HG03342 (cell line): Measurements from ENCODE around the gene JARID2.

Source experiments
- ATAC-seq: cut with Tn5 transposase; IDR thresholded peaks from one replicate; pipeline ENCODE4 v1.9.1; 2021; ENCODE audit warnings: mild to moderate bottlenecking, moderate library complexity; ENCODE audit not compliant: unreplicated experiment

Gene JARID2

DNA sequence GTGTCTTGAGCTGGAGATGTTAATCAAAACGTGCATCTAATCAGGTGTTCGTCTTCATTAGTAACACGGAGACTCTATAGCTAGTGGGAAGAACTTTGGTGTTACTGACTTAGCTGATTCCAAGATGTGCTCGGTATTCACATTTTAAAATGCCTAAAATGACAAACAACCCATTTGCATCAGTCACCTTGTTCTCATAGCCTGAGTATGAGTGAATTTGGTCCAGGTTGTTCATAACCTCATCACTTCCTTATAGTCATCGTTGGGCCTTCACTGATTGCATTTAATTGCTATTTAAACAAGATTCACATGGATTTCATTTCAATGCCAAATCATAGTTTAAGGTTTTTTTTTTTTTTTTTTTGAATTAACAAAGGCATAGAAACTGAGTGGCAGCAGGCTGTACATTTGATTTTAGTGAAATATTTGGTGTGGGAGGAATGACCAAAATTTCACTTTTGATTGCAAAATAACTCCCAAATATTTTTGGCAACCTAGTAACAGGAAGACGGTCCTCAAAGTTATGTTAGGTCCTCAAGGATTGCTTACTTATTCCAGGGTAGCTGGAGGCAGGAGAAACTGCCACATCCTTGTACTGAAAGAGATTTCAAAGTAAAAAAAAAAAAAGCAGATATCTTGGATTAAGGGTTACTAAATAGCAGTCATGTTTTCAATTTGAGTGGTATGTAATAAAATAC, 104.7 kb downstream of the JARID2 start:
- ATAC-seq = no peak

DNA sequence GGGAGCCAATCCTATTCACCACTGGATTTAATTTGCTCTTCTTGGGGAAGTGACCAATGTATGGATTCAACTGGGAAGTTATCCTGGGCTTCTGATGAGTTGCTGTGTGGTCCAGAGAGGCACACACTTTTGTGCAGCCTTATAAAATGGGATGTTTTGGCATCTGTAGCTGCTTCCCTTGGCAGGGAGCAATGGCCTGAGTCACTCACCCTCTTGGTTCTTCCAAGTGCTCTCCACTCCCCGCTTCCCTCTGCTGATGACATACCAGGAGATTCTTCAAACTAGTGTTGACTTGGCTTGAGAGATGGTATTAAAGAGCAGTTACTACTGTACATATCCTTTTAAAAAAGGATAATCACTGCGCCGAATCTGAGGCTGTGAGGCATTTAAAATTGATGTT, 105.8 kb downstream of the JARID2 start:
- no peak for ATAC-seq

DNA sequence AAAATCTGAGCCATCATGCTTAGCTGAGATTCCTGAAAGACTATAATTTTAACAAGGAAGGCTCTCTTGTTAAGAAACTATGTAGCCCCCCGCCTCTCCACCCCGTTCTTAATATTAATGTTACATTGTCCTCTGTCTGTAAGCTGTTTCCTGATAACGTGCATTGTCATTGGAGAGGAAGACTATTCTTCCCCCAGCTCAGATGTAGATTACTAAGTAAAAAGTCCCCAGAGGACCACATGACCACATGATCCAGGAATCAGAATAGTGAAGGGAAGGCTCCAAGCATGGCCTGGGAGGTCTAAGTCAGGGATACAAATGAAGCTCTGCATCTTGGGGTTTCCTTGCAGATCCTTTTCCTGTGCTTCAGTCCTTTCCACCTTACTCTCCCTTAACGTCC, 106.4 kb downstream of the JARID2 start:
- no peak for ATAC-seq

DNA sequence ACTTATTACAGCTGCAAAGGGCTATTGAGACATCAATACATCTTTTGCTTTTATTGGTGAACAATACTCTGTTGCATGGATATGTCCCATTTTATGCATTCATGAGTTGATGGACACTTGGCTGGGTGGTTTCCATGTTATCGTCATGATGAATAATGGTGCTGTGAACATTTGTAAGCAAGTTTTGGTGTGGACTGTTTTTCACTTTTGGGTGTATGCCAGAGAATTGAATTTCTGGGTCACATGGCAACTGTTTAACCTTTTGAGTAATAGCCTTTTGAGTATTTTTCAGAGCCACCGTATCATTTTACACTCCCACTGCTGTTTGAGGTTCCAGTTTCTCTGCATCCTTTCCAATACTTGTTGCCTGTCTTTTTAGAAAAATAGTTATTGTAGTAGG, 107.0 kb downstream of the JARID2 start:
- ATAC-seq = no peak

DNA sequence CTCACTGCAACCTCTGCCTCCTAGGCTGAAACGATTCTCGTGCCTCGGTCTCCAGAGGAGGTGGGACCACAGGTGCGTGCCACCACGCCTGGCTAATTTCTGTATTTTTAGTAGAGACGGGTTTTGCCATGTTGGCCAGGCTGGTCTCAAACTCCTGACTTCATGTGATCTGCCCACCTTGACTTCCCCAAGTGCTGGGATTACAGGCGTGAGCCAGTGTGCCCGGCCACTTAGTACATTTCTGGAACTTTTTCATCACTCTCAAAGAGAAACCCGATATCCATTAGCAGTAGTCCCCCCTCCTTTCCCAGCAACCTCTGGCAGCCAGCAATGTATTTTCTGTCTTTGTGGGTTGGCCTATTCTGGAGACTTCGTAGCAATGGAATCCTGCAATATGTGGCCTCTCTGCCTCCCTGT, 109.8 kb downstream of the JARID2 start:
- no peak for ATAC-seq

DNA sequence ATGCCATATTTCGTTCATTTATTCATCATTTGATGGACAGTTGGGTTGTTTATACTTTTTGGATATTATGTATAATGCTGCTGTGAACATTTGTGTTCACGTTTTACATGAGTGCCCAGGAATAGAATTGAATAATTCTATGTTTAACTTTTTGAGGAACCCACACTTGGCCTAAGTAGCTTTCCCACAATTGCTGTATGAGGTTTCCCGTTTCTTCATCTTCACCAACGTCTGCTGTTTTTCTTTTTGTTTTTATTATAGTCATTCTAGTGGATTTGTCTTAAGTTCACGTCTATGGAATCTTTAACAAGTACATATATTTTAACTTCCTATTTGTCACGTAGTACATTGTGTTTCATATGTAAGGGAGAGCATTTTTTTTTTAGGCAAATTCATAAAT, 110.3 kb downstream of the JARID2 start:
- no peak for ATAC-seq

DNA sequence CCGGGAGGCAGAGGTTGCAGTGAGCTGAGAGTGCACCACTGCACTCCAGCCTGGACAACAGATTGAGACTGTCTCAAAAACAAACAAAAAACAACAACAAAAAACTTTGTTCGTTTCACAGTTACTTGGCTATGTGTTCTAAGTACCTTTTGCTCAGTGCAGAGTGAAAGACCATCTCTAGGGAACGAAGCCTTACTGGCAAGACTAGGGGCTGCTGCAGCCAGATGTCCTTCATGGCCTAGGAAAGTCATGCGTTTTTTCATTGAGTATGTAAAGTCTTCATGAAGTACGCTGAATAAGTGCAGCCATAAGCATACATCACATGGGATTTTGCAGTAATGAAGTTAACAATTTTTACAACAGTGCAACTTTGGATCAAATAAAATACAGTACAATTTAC, 111.1 kb downstream of the JARID2 start:
- no peak for ATAC-seq

DNA sequence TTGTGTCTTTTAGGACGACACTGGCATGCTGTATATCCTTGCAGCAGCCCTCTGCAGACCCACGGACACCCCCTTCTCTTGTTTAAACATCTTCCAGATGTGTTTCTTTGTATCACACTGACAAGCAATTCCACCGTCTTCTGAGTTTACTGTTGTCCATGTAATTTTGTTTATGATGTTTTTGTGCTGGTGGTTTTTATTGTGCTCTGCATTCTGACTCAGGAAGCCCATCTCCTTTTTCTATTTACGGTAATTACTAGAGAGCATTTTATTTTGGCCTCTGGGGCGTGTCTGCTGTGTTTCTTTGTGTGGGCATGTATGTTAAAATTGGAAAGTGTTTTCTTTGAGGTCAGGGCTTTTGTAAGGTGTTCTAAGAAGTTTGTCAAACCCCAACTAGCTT, 111.9 kb downstream of the JARID2 start:
- no peak for ATAC-seq

DNA sequence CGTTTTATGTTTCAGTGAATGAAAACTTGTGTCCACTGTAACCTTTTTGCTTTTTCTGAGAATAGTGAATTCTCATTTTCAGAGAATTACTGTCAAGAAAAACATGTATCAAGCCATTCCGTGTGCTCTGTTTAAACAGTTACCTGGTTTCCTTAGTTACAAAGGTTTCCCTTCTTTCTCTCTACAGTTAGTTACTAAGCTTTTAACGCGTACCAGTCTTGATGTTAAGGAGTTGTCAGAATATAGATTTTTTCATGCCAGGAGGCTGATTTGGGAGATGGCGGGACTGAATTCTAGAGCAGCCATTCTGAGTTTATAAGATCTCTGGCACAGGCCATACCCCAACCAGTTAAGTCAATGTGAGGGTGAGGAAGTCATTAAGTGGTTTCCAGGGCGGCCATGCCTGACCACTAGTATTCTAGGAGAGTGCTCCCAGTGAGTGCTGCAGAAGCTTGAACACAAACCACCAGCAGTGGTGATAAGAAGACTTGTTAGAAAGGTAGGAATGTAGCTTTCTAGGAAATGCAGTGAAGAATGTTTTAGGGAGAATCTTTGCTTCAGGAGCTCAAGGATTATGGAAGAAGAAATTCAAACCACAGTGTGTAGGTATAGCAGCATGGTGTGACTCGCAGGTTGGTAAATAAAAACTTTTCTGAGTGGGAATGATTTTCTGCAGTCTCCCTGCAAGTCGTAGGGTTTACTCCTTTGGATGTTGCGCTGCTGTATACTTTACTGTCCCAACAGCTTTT, 112.9 kb downstream of the JARID2 start:
- peak; percentile 55 for ATAC-seq

DNA sequence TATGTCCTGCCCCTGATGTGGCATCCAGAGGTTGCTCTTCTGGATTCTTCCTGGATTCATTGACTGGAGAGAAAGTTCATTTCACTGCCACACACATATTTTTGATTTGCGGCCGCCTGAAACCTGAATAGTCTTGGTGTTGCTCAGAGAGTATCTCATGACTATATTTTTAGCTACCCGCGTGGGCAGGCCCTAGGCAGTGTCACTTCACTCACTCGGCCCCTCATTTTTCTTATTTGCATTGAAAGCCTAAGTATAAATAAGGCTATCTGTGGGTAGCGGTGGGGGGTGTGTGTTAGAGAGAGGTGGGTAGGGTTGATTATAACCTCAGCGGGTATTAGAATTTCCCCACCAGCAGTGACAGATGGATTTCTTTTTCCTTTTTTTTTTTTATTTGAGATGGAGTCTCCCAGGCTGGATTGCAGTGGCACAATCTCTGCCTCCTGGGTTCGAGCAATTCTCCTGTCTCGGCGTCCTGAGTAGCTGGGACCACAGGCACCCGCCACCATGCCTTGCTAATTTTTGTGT, 113.5 kb downstream of the JARID2 start:
- ATAC-seq = peak; percentile 46

DNA sequence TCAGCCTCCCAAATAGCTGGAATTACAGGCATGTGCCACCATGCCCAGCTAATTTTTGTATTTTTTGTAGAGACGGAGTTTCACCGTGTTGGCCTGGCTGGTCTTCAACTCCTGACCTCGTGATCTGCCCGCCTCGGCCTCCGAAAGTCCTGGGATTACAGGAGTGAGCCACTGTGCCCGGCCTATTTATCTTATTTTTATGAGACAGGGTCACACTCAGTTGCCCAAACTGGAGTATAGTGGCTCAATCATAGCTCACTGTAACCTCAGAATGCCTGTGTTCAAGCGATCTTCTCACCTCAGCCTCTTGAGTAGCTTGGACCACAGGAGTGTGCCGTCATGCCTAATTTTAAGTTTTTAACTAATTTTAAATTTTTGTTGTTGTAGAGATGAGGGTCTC, 114.4 kb downstream of the JARID2 start:
- no peak for ATAC-seq

DNA sequence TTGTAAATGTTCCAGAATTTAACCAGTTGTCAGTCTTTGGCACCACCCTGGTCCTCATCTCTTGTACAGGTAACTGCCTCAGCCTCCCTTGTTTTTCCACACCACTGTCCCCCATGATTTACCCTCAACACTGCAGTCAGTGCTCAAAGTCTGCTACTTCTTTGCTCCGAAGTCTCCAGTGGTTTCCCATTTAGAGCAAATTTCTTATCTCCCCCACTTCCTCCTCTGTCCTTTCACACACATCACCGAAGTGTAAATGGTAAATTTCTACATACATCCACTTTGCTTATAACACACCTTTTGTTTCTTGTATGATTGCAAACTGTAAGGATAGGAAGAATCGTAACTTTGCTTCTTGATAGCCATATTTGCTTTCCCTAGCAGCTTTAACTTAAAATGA, 115.3 kb downstream of the JARID2 start:
- ATAC-seq = no peak

DNA sequence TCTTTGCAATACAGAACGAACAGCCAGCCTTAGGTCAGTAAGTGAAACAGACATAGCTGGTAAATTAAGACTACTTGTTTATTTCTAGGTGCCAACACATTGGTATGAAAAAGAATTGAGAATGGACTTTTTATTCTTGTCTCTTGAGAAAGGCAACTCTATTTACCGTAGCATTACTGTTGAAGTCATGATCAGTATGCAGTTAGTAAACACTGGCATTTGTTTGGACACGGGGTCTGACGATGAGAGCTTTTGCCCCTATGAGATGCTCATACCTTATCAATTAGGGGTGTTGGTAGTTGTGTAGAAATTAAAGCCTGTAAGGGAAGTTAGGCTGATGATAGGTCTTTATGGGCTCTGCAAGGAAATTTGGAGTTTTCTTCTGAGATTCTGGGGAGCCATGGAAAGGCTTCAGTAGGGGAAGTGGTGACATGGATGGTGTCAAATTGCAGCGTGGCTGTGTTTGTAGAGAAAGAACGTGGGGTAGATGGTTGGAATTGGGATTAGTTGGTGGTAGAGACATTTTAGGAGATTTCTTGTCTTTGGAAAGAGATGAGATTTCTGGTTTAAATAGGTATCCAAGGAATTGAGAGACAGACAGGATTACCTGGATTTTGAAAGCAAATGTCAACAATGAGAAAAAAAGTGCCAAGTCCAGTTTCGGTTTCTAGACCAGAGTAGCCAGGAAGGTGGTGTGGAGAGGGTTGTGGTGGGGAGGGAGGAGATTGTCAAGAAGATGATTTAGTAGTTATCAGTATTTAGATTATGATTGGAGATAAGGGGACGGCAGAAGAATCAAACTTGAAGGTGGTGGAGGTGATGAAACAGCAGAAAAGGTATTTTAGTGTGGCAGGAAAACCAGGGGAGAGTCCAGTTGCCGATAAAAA, 116.6 kb downstream of the JARID2 start:
- ATAC-seq = no peak

DNA sequence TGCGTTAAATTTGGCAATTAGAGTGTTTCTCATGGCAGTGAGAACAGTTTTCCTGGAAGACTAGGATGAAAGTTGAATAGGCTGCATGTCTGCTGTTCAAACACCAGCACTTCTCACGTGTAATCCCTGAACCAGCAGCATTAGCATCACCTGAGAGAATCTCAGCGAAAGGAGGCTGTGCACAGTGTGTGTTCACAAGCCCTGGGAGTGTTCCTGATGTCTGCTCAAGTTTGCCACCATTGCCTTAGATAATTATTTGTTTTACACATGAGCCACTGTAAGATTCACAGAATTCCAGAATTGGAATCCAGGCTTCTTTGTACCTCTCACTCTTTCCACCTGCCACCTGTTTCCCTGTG, 117.3 kb downstream of the JARID2 start:
- no peak for ATAC-seq

DNA sequence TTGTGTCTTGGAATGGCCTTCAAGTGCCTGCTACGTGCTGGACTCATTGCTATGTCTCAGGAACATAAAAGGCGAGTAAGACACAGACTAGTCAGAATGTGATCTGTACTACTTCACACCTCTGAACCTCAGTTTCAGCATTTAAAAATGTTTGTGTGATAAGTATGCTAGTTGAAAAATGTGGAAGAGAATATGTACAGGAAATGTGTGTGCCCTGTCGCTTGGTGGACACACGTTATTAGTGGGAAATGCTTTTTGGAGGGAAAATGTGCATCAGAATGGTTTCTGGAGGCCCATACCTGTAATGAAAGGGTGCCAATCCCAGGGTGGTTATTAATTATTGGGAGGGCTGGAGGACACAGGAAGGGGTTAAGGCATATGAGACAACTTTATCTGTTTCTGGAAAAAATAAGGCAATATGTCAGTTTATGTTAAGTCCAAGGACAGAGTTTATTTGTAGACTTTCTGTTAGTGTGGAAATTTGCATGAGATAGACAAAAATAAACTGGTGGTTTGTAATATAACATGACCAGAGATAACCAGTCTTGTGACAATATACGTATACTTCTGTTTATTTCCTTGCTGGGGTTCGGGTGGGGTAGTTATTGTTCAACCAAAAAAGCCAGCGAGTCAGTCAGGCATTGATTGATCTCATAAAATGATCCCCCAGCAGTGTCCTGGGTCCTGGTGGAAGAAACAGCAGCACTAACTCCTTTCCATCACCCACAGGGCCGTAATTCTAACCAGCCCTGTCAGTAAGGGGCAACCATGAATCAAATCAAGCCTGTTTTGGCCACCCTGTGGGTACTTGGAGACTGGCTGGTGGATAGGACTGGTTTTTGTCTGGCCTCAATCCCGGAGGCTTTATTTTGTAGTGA, 117.9 kb downstream of the JARID2 start:
- peak; percentile 48 for ATAC-seq

DNA sequence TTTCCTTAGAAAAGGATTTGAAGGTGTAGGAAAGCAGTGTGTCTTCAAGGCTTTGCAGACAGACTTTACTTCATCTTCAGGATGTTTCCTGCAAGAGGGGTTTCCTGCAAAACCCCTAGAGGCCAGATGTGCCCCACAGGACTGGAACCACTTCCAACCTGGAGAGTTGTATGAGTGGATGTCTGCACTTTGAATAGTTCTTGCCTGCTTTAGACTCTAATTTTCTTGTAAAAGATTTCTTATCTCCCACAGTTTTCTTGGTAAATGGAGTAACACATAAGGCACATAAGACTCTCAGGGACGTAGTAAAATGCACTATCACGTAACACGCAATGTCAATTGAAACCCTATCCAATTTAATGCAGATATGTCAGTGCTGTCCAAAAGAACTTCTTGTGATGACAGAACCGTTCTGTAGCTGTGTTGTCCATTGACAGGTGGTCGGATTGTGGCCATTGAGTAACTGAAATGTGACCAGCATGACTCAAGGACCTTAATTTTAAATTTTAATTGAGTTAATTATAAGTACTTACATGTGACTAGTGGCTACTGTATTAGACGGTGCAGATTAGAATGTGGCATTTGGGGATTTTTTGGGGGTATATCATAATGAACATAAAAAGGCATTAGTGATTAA, 118.7 kb downstream of the JARID2 start:
- ATAC-seq = no peak

DNA sequence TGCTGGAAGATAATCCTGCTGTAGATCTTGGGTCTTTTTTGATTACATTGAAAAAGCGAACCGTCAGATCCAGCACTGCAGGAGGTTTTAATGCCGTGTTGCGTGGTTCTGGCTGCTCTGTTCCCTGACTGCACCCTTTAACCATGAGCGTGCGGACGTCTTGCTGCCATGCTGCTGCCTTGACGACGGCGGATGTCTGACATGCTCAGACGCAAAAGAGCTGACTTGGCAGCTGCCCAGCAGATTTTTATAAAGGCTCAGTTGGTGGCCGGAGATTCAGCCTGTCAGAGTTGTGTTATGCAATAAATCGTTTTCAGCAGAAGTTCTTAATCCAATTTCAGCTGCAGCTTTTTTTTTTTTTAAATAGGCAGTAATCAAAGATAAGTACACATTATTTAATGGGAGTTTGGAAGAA, 119.4 kb downstream of the JARID2 start:
- ATAC-seq = no peak

DNA sequence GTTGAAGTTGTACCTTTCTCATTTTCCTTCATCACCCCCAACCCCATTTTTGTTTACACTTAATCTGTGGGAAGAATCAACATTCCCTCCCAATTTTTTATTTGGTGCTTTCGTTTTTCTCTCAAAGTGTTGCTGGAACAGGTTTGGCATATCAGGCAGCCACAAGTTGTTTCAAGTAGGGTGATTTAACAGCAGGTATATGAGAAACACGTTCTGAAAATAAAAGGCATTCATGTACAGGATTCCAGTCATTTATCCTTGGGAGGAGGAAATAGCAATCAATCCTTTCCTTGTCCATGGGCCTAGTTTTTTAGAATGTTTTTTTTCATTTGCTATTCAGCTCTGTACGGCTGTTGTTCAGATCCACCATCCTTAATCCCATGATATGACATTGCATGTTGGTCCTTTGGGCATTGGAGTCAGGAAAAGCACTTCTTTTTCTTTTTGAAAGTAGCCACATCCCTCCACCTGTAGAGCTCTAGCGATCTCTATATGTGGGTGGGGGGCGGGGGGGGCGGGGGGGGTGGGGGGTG, 120.2 kb downstream of the JARID2 start:
- ATAC-seq = no peak

DNA sequence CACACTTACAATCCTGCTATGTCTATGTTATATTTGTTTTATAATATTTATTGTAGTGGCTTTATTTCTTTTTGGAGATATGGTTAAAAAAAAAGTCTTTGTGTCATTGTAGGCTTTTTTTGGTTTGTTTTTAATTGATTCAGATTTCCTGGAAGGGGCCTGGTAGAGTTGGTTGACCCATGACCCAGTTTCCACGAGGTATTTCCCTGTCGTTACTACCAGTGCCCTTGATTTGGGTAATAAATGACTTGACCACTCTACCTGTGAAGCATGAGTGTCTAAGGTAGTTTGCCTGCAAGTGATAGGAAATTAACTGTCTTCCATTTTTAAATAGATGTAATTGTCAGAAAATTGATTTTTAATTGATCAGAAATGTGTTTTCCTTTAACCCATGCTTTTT, 121.0 kb downstream of the JARID2 start:
- ATAC-seq = no peak

DNA sequence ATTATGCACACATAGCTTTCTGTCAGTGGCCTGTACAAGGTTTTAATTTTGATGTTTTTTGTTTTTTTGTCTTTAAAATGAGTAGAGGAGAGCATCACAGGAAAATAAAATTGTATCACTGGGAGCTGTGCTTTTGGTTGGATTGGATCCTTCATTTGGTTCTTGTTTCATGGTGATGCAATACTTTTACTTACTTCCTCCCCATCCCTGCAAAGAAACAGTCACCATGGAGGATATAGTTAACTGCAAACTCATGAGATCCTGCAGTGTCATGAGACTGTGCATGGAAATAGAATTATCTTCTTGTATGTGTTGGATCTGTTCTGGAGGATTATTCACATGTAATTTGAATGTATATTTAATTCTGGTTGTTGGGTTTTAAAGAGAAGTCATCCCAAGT, 122.3 kb downstream of the JARID2 start:
- ATAC-seq = no peak
